Measurements from ENCODE around the gene CORIN. TPM values are rescaled to one million over a fixed set of nuclear protein-coding genes. Genes with fewer than 3 reads are reported as not detected.

Gene CORIN
- total RNA-seq, 2 experiments from 2014 or later = 0.56 TPM; not detected in 1

DNA sequence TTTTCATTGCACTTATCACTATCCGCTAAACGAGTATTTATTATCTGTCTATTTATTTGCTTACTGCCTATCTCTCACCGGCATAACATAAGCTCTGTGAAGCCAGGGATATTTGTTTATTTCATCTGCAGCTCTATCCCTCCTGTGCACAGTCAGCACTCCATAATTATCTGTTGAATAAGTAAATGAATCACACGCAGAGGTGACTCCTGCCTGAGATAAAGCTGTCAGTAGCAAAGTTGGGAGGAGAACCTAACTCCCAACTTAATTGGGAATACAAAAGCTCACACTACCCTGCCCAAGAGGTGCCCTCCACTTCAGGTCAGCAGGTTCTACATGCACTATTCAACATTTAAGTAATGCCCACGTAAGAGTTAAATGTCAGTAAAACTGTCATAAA is 85.7 kb downstream of the CORIN start:
- no peak overlapping the region for H3K4me3 Mint-ChIP-seq
- no peak overlapping the region for H3K27ac Mint-ChIP-seq
- peaks cover 13% of the 10 kb centered on the region for H3K9me3 Mint-ChIP-seq

DNA sequence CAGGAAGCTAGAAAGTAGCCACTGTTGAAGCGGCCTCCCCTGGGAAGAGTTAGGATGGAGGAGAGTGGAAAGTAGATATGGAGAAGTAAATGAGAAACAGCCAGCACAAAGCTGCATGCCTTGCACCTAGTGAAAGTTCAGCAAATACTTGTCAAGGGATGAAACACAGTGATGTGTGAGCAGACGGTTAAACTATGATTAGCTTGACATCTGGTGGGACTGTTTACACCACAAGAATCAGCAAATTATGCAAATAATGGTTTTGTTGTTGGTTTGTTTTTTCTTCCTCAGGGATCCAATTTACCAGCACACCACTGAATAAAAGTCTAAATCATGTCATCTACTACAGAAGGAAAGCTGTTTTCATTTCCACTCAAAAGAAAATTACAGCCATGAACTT is 87.1 kb downstream of the CORIN start:
- ChIA-PET CTCF (interaction anchor here (0.8 to 1.2 kb wide), 2 partner anchors 17 to 86 kb away, joined by 5 read pairs; no protein-coding TSS in a partner anchor), POLR2A (no interaction called here)
- no peak overlapping the region for H3K4me3 Mint-ChIP-seq
- H3K27ac Mint-ChIP-seq = no peak overlapping the region
- H3K27me3 Mint-ChIP-seq = peaks cover 7% of the 10 kb centered on the region
- no peaks in the 10 kb centered on the region for H3K36me3 Mint-ChIP-seq
- DNase-seq = no peak
- intact Hi-C loops (cut with micrococcal nuclease) = no loop called here
- H3K4me1 Mint-ChIP-seq (ENCODE audit: low read depth) = no peaks in the 10 kb centered on the region
- H3K9me3 Mint-ChIP-seq = peaks cover 13% of the 10 kb centered on the region

More for the DNA sequence above, 85.7 kb downstream of the CORIN start:
- Mint-ChIP-seq H3K4me1 (ENCODE audit: low read depth) (no peaks in the 10 kb centered on the region), H3K27me3 (peaks cover 10% of the 10 kb centered on the region), H3K36me3 (no peaks in the 10 kb centered on the region)
- CTCF ChIA-PET = interaction anchor here (0.6 kb wide), 1 partner anchor 63 kb away, joined by 3 read pairs; no protein-coding TSS in a partner anchor
- intact Hi-C loops (cut with micrococcal nuclease) = no loop called here
- POLR2A ChIA-PET = no interaction called here
- DNase-seq = no peak

DNA sequence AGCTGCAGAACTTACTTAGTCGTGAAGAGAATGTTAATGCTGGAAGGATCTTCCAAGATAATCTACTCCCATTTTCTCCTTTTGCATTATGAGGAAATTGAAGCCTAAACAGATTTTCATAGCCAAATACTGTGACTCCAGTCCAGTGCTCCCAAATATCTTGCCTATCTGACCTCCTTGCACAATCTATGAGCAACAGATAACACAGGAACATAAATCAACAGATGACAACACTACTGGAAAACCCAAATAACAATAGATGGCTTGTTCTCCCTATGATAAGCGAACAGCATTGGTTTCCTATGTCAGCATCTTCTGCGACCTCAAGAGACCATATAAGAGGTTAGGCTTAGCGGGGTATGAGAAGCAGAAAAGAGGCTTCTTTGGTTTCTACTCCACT is 88.0 kb downstream of the CORIN start:
- H3K9me3 Mint-ChIP-seq = peaks cover 13% of the 10 kb centered on the region
- H3K36me3 Mint-ChIP-seq = no peaks in the 10 kb centered on the region
- intact Hi-C loops (cut with micrococcal nuclease) = no loop called here
- DNase-seq = no peak
- no peaks in the 10 kb centered on the region for H3K4me1 Mint-ChIP-seq (ENCODE audit: low read depth)
- H3K27ac Mint-ChIP-seq = no peak overlapping the region
- H3K27me3 Mint-ChIP-seq = peaks cover 7% of the 10 kb centered on the region
- CTCF ChIA-PET = no interaction called here
- POLR2A ChIA-PET = no interaction called here
- no peak overlapping the region for H3K4me3 Mint-ChIP-seq

DNA sequence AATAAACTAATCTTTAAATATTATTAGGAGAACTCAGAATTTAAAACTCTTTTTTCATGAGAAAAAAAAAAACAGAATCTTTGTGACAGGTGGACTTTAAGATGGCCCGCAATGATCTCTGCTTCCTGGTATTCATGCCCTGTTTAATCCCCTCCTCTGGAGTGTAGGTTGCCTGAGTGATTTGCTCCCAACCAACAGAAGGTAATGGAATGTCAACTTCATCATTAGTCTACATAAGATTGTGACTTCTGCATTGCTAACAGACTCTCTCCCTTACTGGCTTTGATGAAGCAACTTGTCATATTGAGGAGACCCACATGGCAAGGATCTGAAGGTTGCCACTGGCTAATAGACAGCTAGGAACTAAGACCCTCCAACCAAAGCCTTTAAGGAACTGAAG is 88.8 kb downstream of the CORIN start:
- ChIA-PET CTCF (no interaction called here), POLR2A (no interaction called here)
- Mint-ChIP-seq H3K36me3 (no peaks in the 10 kb centered on the region), H3K27ac (no peak overlapping the region), H3K4me1 (ENCODE audit: low read depth) (peaks cover 3% of the 10 kb centered on the region), H3K4me3 (no peak overlapping the region), H3K9me3 (peaks cover 13% of the 10 kb centered on the region), H3K27me3 (peaks cover 7% of the 10 kb centered on the region)
- intact Hi-C loops (cut with micrococcal nuclease) = no loop called here
- no peak for DNase-seq

DNA sequence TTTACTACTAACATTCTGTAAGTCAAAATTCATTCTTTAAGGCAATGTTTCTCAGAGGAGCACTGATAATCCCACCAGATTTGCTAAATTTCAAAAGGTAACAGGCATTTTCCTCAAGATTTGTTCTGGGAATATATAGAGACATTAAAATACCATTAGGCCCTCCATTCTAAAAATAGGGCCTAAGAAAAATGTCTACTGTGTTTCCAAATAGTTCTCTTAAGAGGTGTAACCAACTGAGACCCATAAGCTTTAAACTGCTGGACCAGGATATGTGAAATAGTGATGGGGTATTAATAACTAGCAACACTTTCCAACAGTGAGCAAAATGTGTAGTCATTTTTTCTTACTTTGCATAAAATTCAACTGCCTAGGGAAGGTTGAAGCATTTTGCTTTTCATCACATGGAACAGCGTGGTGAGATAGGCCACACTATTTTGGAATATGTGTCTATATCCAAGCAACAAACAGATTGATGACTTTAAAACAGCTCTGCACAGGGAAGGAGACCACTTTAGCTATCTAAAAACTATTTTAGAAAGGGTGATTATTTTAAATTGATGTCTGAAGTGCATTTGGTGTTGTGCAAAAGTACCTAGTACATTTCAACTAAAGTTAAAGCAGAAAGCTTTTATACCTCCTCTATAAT is 89.9 kb downstream of the CORIN start:
- ChIA-PET CTCF (no interaction called here), POLR2A (no interaction called here)
- Mint-ChIP-seq H3K9me3 (peaks cover 5% of the 10 kb centered on the region), H3K4me1 (ENCODE audit: low read depth) (peaks cover 6% of the 10 kb centered on the region), H3K4me3 (no peak overlapping the region), H3K36me3 (no peaks in the 10 kb centered on the region), H3K27me3 (peaks cover 7% of the 10 kb centered on the region), H3K27ac (no peak overlapping the region)
- no peak for DNase-seq
- intact Hi-C loops (cut with micrococcal nuclease) = no loop called here

DNA sequence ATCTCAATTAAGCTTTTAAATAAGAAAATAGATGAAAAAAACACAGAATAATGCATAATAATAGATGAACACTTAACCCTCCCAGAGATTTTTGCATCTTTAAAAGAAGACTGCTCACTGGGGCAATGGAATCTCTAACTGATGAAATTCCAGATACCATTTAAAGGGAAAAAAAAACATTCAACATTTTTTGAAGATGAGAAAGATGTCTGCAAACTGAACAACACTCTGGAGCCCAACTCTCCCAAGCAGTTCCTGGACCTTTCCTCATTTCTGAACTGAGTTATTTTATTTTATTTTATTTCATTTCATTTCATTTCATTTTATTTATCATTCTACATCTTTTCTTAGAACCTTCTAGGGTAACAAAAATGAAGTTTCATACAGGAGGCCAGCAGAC is 90.7 kb downstream of the CORIN start:
- DNase-seq = no peak
- H3K27me3 Mint-ChIP-seq = peaks cover 7% of the 10 kb centered on the region
- H3K4me3 Mint-ChIP-seq = no peak overlapping the region
- CTCF ChIA-PET = no interaction called here
- intact Hi-C loops (cut with micrococcal nuclease) = no loop called here
- H3K9me3 Mint-ChIP-seq = no peaks in the 10 kb centered on the region
- POLR2A ChIA-PET = no interaction called here
- no peaks in the 10 kb centered on the region for H3K36me3 Mint-ChIP-seq
- H3K27ac Mint-ChIP-seq = no peak overlapping the region
- peaks cover 6% of the 10 kb centered on the region for H3K4me1 Mint-ChIP-seq (ENCODE audit: low read depth)

DNA sequence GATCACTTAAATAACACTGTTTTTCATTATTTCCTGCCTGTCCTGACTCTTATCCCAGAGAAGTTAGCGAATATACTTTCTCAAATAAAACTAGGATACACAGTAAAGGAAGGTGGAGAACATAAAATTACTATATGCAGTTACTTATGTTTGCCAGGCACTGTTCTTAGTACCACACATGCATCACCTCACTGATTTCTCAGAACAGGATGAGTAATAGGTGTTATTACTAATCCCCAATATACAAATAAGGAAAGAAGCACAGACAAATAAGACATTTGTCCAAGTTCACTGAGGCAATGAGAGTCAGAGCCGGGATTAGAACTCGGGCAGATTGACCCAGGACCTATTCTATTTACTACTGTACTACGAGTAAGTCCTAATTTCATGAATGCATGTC is 91.7 kb downstream of the CORIN start:
- Mint-ChIP-seq H3K9me3 (no peaks in the 10 kb centered on the region), H3K36me3 (no peaks in the 10 kb centered on the region), H3K4me1 (ENCODE audit: low read depth) (peaks cover 6% of the 10 kb centered on the region), H3K4me3 (no peak overlapping the region), H3K27ac (no peak overlapping the region), H3K27me3 (peaks cover 5% of the 10 kb centered on the region)
- ChIA-PET POLR2A (no interaction called here), CTCF (interaction anchor here (2.2 kb wide), 1 partner anchor 91 kb away, joined by 6 read pairs; the partner anchor contains the start of gene CORIN)
- no peak for DNase-seq
- intact Hi-C loops (cut with micrococcal nuclease) = no loop called here

DNA sequence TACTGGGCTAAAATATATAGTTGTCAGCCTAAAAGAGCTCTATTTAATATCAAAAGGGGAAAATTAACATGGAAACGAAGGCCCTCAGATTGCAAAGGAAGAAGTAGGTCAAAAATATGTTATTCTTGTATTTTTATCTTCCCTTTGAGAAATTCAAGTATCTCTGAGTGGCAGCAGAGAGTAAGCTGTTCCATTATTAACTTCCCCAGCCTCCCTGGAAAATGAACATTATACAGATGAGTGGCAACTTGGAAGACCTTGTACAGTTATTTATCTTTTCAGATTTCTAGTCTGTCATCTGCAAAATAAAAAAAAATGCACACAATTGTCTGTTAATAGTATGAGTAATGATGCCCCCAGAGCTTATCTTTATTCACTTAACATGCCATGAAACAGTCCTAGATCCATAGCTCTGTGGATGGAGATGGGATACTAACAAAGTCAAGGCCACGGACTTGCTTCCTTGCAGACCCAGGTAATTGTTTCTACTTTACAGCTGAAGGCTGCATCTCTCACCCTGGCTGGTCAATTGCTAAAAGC is 93.0 kb downstream of the CORIN start:
- Mint-ChIP-seq H3K4me1 (ENCODE audit: low read depth) (peaks cover 6% of the 10 kb centered on the region), H3K36me3 (no peaks in the 10 kb centered on the region), H3K27ac (no peak overlapping the region), H3K4me3 (no peak overlapping the region), H3K9me3 (peaks cover 5% of the 10 kb centered on the region), H3K27me3 (peaks cover 2% of the 10 kb centered on the region)
- intact Hi-C loops (cut with micrococcal nuclease) = no loop called here
- DNase-seq = no peak
- POLR2A ChIA-PET = no interaction called here
- CTCF ChIA-PET = interaction anchor here (1.1 to 2.2 kb wide), 2 partner anchors 9 to 92 kb away, joined by 5 to 6 read pairs; partner anchors contain the start of gene CORIN

DNA sequence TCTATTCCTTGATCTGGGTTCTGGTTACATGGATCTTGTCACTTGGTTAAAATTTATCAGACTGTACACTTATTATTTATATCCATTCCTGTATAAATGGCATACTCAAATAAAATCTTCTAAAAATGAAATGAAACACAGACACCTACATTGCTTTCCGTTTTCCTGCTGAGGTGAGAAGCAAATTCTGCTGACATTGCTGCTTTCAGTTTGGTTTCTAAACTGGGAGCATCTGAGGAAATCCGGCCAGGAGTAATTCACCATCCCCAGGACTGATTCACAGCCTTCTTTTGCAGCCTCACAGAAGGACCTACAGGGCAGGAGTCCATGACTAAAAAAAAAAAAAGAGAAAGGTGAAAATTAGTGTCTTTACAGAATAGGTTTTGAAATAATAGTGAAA is 93.6 kb downstream of the CORIN start:
- Mint-ChIP-seq H3K27ac (no peak overlapping the region), H3K4me1 (ENCODE audit: low read depth) (peaks cover 6% of the 10 kb centered on the region), H3K36me3 (no peaks in the 10 kb centered on the region), H3K4me3 (no peak overlapping the region), H3K9me3 (peaks cover 9% of the 10 kb centered on the region), H3K27me3 (no peaks in the 10 kb centered on the region)
- DNase-seq = no peak
- ChIA-PET CTCF (interaction anchor here (1.1 to 2.2 kb wide), 2 partner anchors 10 to 93 kb away, joined by 5 to 6 read pairs; partner anchors contain the start of gene CORIN), POLR2A (no interaction called here)
- intact Hi-C loops (cut with micrococcal nuclease) = no loop called here

DNA sequence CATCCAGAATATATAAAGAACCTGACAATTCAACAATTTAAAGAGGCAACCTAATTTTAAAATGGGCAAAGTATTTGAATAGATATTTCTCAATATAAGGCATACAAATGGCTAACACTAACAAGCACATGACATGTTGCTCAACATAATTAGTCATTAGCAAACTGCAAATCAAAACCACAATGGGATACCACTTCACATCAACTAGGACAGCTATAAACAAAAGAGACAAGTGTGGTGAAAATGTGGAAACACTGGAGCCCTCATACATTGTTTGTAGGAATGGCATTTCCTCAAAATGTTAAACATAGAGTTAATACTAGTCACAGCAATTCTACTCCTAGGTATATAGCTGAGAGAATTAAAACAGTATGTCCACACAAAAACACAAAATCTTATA is 96.7 kb downstream of the CORIN start:
- H3K27ac Mint-ChIP-seq = no peak overlapping the region

DNA sequence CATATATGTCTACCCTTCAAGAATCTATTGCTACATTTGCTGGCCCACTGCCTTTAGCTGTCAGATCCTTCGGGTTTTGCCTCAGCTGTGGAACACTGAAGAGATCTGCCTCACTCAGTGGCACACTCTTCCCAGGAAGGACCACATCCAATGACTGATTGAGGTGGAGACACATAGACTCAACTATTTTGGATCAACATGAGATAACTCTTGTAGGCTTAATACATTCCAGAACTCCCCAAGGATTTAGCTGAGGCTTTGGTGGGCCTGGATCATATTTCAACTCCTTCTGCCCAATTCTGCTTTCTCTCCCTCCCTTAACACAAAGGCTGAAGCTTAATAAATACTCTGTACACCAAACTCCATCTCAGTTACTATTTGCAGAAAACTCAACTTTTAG is 100.5 kb downstream of the CORIN start:
- intact Hi-C loops (cut with micrococcal nuclease) = no loop called here
- no peaks in the 10 kb centered on the region for H3K36me3 Mint-ChIP-seq
- H3K27ac Mint-ChIP-seq = no peak overlapping the region
- no peak for DNase-seq
- POLR2A ChIA-PET = no interaction called here
- no peak overlapping the region for H3K4me3 Mint-ChIP-seq
- CTCF ChIA-PET = interaction anchor here (0.6 kb wide), 1 partner anchor 445 kb away, joined by 3 read pairs; no protein-coding TSS in a partner anchor
- H3K27me3 Mint-ChIP-seq = no peaks in the 10 kb centered on the region
- no peaks in the 10 kb centered on the region for H3K4me1 Mint-ChIP-seq (ENCODE audit: low read depth)
- peaks cover 15% of the 10 kb centered on the region for H3K9me3 Mint-ChIP-seq

More for the DNA sequence above, 96.7 kb downstream of the CORIN start:
- no peak overlapping the region for H3K4me3 Mint-ChIP-seq
- intact Hi-C loops (cut with micrococcal nuclease) = no loop called here
- ChIA-PET CTCF (no interaction called here), POLR2A (no interaction called here)
- H3K4me1 Mint-ChIP-seq (ENCODE audit: low read depth) = peaks cover 6% of the 10 kb centered on the region
- H3K27me3 Mint-ChIP-seq = no peaks in the 10 kb centered on the region
- no peak for DNase-seq
- peaks cover 15% of the 10 kb centered on the region for H3K9me3 Mint-ChIP-seq
- no peaks in the 10 kb centered on the region for H3K36me3 Mint-ChIP-seq

DNA sequence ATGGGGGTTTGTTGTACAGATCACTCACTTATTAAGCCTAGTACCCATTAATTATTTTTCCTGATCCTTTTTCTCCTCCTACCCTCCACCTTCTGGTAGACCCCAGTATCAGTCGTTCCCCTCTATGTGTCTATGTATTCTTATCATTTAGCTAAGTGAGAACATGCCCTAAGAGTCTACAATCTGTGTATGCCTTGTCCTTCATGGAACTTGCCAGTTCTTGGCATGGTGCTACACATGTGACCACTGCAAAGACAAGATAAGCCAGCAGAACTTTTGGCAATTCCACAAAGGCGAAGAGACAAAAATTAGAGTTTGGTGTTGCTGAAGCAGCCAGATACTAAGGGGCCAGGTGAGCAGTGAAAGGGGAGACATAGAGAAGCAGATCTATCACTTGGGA is 101.3 kb downstream of the CORIN start:
- no peak for DNase-seq
- H3K4me1 Mint-ChIP-seq (ENCODE audit: low read depth) = no peaks in the 10 kb centered on the region
- H3K27me3 Mint-ChIP-seq = peaks cover 2% of the 10 kb centered on the region
- no peaks in the 10 kb centered on the region for H3K36me3 Mint-ChIP-seq
- H3K4me3 Mint-ChIP-seq = no peak overlapping the region
- H3K9me3 Mint-ChIP-seq = peaks cover 15% of the 10 kb centered on the region
- ChIA-PET CTCF (no interaction called here), POLR2A (no interaction called here)
- H3K27ac Mint-ChIP-seq = no peak overlapping the region
- intact Hi-C loops (cut with micrococcal nuclease) = no loop called here

DNA sequence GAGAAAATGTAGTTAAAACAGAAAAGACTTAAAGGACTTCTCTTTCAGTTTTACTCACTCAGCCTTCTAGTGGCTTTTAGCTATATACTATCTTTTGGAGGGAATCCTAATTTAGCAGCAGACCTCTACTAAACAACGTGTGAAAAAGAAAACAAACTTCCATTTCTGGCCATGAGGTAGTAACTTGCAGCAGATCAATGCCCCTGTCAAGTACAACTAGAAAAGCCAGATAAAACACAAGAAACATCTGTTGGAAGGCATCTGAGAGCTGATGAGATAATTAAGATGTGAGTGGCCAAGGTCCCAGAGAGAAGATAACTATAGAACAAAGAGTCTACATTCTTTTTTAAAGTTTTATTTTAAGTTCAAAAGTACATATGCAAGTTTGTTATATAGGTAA is 101.7 kb downstream of the CORIN start:
- Mint-ChIP-seq H3K4me1 (ENCODE audit: low read depth) (no peaks in the 10 kb centered on the region), H3K9me3 (peaks cover 15% of the 10 kb centered on the region), H3K27ac (no peak overlapping the region), H3K27me3 (peaks cover 4% of the 10 kb centered on the region), H3K4me3 (no peak overlapping the region), H3K36me3 (no peaks in the 10 kb centered on the region)
- intact Hi-C loops (cut with micrococcal nuclease) = no loop called here
- POLR2A ChIA-PET = no interaction called here
- CTCF ChIA-PET = no interaction called here
- DNase-seq = no peak

All from activated CD4-positive, alpha-beta memory T cell treated with anti-CD3 and anti-CD28 coated beads for 36 hours (primary cell).